Activated CD4-positive, alpha-beta memory T cell treated with anti-CD3 and anti-CD28 coated beads for 36 hours (primary cell): Measurements from ENCODE around the gene LRCOL1. TPM values are rescaled to one million over a fixed set of nuclear protein-coding genes. Genes with fewer than 3 reads are reported as not detected.

ENCODE experiments used
- CTCF ChIA-PET: fragments of 350-600 bp; sonication (Branson Sonifier 250); formaldehyde crosslinking; loops from one replicate; lab custom pipeline; 2021; ENCODE audit warnings: antibody characterized with exemption, inconsistent platforms; lab: Charles Lee
- POLR2A ChIA-PET: fragments of 350-600 bp; sonication (Branson Sonifier 250); formaldehyde crosslinking; loops from one replicate; lab custom pipeline; 2021; ENCODE audit warnings: antibody characterized with exemption; lab: Charles Lee
- DNase-seq: peaks from one replicate; pipeline ENCODE4 v3.0.0-alpha.2; 2020
- H3K27ac Mint-ChIP-seq: one replicate; pipeline ENCODE4 v1.8.0; 2021; ENCODE audit warnings: mixed read lengths
- H3K27me3 Mint-ChIP-seq: one replicate; pipeline ENCODE4 v1.8.0; 2021; ENCODE audit warnings: mixed read lengths
- H3K36me3 Mint-ChIP-seq: one replicate; pipeline ENCODE4 v1.8.0; 2021; ENCODE audit warnings: mixed read lengths
- H3K4me1 Mint-ChIP-seq: one replicate; pipeline ENCODE4 v1.8.0; 2021; ENCODE audit warnings: low read depth, mixed read lengths
- H3K4me3 Mint-ChIP-seq: one replicate; pipeline ENCODE4 v1.8.0; 2021; ENCODE audit warnings: mild to moderate bottlenecking, mixed read lengths
- H3K9me3 Mint-ChIP-seq: one replicate; pipeline ENCODE4 v1.8.0; 2021; ENCODE audit warnings: mixed read lengths
- intact Hi-C: fragments of 100-400 bp; cut with micrococcal nuclease; formaldehyde crosslinking; loops from one replicate; pipeline ENCODE4 v1.15.1; 2023
- total RNA-seq, 2 experiments: library from RNA; stranded (reverse); gene quantifications; one replicate each; pipeline ENCODE4 v1.2.3, GENCODE V29; 2021

The LRCOL1 gene
- not detected for total RNA-seq

DNA sequence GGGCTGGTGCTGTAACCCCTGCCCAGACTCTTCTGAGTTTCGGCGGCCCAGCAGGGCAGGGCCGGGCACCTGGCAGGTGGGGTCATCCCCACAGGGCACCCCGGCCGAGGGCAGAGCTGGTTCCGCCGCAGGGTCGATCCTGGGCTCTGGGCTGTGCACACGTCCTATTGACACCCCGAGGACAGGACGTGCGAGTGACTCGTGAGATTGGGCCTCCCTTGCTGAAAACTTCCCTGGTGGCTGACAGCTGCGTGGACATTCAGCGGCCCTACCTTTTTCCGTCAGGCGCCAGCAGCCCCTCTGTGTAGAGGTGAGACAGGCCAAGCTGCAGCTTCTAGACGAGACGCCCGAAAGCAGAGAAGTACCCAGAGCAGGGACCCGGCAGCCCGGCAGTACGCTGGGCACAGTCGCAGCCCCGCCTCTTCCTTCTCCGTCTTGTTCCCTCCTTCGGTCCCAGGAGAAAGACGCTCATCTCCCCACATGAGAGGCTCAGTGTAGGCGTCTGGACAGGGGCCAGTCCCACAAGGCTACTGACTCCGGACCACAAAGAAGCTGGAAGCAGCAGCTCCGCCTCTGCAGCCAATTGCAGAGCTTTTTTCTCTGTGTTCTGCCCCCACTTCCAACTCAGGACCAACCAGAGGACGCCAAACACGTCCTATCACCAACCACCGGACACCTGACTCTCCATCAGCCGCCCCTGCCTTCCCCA lies at the start of gene LRCOL1:
TSS of gene LRCOL1 (minus strand) at position 532 of the 709 bp plus-strand sequence. CDS start 4,331 bp downstream, outside the sequence.
- DNase-seq = no peak
- no peak within 1 kb of the TSS for H3K4me3 Mint-ChIP-seq
- intact Hi-C loops = loop anchor here (10.0 kb wide), 1 partner anchor 455 kb away; no protein-coding TSS in a partner anchor
- peaks cover 4% of the 10 kb centered on the region for H3K9me3 Mint-ChIP-seq
- no peak within 1 kb of the TSS for H3K27ac Mint-ChIP-seq
- H3K36me3 Mint-ChIP-seq = no peaks in the 10 kb centered on the region
- ChIA-PET CTCF (interaction anchor here (1.1 to 1.5 kb wide), 5 partner anchors 9 to 196 kb away, joined by 3 to 5 read pairs (median 4); no protein-coding TSS in a partner anchor), POLR2A (no interaction called here)
- peaks cover 9% of the 10 kb centered on the region for H3K4me1 Mint-ChIP-seq
- peaks cover 41% of the 10 kb centered on the region for H3K27me3 Mint-ChIP-seq

DNA sequence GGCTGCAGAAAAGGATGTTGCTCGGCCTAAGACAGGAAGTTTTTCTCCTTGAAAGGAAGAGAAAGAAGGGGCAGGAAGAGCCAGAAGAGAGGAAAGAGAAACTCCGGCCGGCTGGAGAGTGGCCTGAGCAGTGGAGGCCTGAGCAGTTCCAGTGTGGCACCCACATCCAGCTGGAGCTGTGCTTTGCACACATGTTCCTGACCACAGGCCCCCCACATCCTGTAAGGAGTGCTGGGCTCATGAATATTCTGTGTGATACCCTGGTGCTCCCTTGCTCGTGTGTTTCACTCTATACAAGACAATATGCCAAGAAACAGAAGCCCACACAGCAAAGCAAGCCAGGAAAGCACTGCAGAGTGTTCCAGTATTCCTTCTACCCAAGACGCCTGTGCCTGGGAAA lies 49.7 kb upstream of the LRCOL1 start:
- no peak for DNase-seq
- H3K36me3 Mint-ChIP-seq = peaks cover 69% of the 10 kb centered on the region
- POLR2A ChIA-PET = no interaction called here

DNA sequence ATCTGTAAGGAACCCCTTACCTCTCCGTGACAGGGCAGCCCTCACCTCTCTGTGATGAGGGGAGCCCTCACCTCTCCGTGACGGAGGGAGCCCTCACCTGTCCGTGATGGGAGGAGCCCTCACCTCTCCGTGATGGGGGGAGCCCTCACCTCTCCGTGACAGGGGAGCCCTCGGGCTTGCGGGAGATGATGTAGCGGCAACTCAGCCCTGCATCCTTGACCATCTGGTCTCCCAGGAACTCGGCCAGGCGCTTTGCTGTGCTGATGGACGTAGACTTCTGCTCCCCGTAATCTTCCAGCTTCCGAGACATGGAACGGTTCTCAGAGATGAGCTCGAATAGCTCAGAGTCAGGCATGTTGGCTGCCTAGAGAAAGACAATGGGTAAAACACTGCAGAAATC lies 48.8 kb upstream of the LRCOL1 start:
- intact Hi-C loops = no loop called here
- H3K9me3 Mint-ChIP-seq = no peaks in the 10 kb centered on the region
- no peak overlapping the region for H3K4me3 Mint-ChIP-seq
- CTCF ChIA-PET = interaction anchor here (1.3 kb wide), 1 partner anchor 20 kb away, joined by 4 read pairs; no protein-coding TSS in a partner anchor
- POLR2A ChIA-PET = no interaction called here
- H3K36me3 Mint-ChIP-seq = peaks cover 65% of the 10 kb centered on the region
- H3K27me3 Mint-ChIP-seq = no peaks in the 10 kb centered on the region
- H3K27ac Mint-ChIP-seq = no peak overlapping the region
- no peak for DNase-seq
- no peaks in the 10 kb centered on the region for H3K4me1 Mint-ChIP-seq

More for the DNA sequence above, 49.7 kb upstream of the LRCOL1 start:
- Mint-ChIP-seq H3K9me3 (no peaks in the 10 kb centered on the region), H3K4me1 (no peaks in the 10 kb centered on the region), H3K4me3 (no peak overlapping the region), H3K27me3 (no peaks in the 10 kb centered on the region), H3K27ac (no peak overlapping the region)
- CTCF ChIA-PET = interaction anchor here (0.6 to 1.3 kb wide), 2 partner anchors 21 to 378 kb away, joined by 4 read pairs; no protein-coding TSS in a partner anchor
- intact Hi-C loops = no loop called here

DNA sequence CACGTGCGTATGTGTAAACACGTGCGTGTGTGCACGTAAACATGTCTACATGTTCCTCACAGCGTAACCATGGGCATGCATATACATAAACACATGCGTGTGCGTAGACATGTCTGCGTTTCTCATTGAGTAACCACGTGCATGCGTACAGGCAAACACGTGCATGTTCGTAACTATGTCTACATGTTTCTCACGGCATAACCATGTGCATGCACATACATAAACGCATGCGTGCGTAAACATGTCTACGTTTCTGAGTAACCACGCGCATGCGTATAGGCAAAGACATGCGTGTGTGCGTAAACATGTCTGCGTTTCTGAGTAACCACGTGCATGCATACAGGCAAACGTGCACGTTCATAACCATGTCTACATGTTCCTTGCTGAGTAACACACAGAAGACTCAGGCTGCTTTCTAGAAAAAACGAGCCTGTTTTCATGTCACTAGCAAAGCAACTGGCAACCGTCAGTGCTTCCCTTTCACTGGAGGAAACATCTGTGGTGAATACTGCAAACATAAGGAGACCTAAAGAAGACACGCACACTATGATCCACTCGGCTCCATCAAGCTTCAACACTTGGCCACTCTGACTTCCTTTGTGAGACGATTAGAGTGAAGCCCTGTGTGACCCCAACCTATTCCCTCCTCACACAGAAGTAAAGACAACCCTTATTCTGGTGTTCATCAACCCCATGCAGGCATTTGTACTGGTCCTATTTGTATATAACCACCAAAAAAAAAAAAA lies 47.9 kb upstream of the LRCOL1 start:
- CTCF ChIA-PET = interaction anchor here (1.1 kb wide), 1 partner anchor 44 kb away, joined by 3 read pairs; no protein-coding TSS in a partner anchor
- Mint-ChIP-seq H3K4me1 (no peaks in the 10 kb centered on the region), H3K36me3 (peaks cover 68% of the 10 kb centered on the region), H3K27ac (no peak overlapping the region), H3K27me3 (no peaks in the 10 kb centered on the region), H3K9me3 (no peaks in the 10 kb centered on the region), H3K4me3 (no peak overlapping the region)
- DNase-seq = no peak
- POLR2A ChIA-PET = no interaction called here
- intact Hi-C loops = no loop called here

DNA sequence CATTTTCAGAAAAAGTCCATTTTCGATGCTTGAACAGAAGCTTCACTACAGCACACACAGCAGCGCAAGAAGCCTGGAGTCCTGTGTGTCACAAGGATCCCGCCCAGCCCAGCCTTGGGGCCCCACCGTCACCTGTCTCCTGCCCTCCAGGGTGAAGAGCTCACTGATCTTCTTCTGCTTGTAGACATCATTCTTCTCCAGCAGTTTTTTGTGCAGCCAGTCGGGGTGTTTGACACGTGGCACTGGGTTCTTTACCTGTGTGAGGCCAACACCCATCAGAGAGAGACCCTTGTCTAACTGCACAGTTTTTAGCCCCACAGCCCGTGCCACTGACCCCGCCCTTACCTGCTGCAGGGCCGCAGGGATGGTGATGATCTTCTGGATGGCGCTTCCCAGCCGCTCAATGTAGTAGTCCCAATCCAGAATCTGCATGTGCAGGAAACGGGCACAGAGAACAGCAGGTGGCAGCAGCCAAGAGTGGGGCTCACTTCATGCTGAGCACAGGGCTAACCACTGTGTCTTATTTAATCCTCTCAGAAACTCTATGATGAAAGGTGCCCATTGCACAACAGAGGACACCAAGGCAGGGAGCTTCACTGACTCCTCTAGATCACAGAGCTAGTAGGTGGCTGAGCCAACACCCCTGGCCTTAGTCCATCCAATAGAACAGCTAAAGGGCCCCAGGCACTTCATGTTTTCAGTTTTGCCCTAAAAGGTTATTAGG lies 46.8 kb upstream of the LRCOL1 start:
- Mint-ChIP-seq H3K36me3 (peaks cover 62% of the 10 kb centered on the region), H3K4me1 (no peaks in the 10 kb centered on the region), H3K27ac (no peak overlapping the region), H3K27me3 (no peaks in the 10 kb centered on the region), H3K4me3 (no peak overlapping the region), H3K9me3 (no peaks in the 10 kb centered on the region)
- ChIA-PET CTCF (interaction anchor here (0.9 to 1.2 kb wide), 3 partner anchors 18 to 96 kb away, joined by 3 read pairs; no protein-coding TSS in a partner anchor), POLR2A (no interaction called here)
- intact Hi-C loops = no loop called here
- no peak for DNase-seq

DNA sequence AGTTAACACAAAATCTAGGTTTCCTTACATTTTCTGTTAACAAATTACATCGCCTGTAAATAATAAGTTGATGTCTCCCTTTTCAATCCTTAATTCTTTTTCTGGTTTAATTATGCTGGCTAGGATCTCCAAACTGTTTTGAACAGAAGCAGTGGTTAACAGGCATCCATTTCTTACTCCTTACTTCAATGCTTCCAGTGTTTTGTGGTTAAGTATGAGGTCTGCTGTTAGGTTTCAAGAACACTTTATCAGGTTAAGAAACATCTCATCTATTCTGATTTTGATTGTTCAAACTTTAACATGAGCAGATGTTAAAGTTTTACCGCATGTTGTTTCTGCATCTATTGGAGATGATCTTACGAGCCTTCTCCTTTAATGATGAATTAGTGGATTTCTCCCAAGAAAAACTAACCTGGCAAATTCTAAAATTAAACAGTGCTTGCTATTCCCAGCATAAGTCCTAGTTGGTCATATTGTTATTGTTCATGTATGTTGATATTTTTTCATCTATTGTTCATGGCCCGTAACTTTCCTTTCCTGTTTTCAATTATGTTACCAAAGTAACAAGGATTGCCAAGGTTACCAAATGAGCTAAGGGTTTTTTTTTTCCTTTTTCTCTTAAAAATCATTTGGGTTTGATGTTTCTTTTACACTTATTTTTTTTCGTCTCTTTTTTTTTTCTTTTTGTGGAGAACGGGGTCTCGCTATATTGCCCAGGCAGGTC lies 43.3 kb upstream of the LRCOL1 start:
- Mint-ChIP-seq H3K27me3 (no peaks in the 10 kb centered on the region), H3K9me3 (no peaks in the 10 kb centered on the region), H3K4me3 (no peak overlapping the region), H3K4me1 (no peaks in the 10 kb centered on the region), H3K36me3 (peaks cover 44% of the 10 kb centered on the region), H3K27ac (no peak overlapping the region)
- ChIA-PET CTCF (interaction anchor here (0.6 kb wide), 1 partner anchor 15 kb away, joined by 3 read pairs; no protein-coding TSS in a partner anchor), POLR2A (no interaction called here)
- DNase-seq = no peak
- intact Hi-C loops = no loop called here

DNA sequence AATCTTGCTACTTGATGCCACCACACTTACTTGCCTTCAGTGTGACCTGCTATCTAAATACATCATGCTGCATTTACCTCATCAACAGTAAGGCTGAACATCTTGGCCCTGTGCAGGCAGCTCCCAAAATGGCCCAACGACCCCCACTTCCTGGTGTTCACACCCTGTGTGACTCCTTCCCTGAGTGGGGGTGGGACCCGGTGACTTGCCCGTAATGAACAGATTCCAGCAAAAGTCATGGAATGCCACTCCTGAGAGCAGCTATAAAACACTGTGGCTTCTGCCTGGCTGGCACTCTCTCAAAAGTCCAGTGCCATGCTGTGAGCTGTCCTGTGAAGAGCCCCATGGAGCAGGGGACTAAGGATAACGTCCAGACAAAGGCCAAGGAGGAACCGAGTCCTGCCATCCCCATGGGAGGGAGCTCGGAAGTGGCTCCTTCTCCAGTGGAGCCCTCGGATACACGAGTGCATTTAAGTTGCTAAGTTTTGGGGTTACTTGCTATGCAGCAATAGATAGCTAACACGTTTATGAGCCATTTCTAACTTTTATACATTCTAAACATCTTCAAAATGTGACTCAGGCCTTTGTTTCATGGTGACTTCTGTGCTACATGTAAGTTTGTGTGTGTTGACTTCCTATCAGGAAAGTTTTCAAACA lies 41.2 kb upstream of the LRCOL1 start:
- Mint-ChIP-seq H3K9me3 (no peaks in the 10 kb centered on the region), H3K4me3 (no peak overlapping the region), H3K27ac (no peak overlapping the region), H3K27me3 (no peaks in the 10 kb centered on the region), H3K4me1 (no peaks in the 10 kb centered on the region), H3K36me3 (peaks cover 38% of the 10 kb centered on the region)
- POLR2A ChIA-PET = no interaction called here
- CTCF ChIA-PET = interaction anchor here (1.9 to 2.0 kb wide), 2 partner anchors 13 to 37 kb away, joined by 6 to 8 read pairs; no protein-coding TSS in a partner anchor
- no peak for DNase-seq
- intact Hi-C loops = no loop called here

DNA sequence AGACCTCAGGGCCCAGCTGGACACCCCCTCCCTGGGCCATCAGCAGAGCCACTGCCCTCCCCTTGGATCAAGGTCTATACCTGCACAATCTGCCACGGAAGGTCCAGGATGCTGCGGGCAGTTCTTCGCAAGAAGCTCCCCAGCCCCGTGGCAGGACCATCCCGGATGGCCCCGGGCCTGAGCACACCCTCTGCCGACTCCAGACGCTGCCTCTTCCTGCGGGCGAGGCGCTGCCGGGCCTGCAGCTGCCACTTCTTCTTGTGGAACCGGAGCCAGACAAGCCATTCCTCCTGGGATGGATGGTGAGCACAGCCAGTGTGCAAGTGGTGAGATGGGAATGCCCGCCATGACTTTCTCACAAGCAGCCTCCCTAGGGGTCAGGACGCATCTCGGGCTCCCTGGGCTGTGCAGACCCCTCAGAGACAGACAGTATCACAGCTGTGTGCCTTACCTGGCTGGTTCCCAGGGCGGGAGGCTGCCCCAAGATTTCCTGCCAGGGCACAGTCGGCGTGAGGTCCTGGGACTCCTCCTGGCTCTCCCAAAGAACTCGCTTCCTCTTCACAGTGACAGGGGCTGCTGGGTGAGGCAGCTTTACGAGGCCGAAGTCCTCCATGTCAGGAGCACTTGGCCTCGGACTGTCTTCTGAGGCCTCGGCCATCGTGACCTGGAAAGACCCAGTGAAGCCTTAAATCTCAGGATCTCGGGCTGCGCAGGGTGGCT lies 39.0 kb upstream of the LRCOL1 start:
- Mint-ChIP-seq H3K36me3 (peaks cover 42% of the 10 kb centered on the region), H3K27ac (no peak overlapping the region), H3K27me3 (no peaks in the 10 kb centered on the region), H3K9me3 (no peaks in the 10 kb centered on the region), H3K4me1 (no peaks in the 10 kb centered on the region), H3K4me3 (no peak overlapping the region)
- ChIA-PET POLR2A (no interaction called here), CTCF (interaction anchor here (1.4 to 1.8 kb wide), 2 partner anchors 11 to 125 kb away, joined by 4 read pairs; no protein-coding TSS in a partner anchor)
- no peak for DNase-seq
- intact Hi-C loops = no loop called here

DNA sequence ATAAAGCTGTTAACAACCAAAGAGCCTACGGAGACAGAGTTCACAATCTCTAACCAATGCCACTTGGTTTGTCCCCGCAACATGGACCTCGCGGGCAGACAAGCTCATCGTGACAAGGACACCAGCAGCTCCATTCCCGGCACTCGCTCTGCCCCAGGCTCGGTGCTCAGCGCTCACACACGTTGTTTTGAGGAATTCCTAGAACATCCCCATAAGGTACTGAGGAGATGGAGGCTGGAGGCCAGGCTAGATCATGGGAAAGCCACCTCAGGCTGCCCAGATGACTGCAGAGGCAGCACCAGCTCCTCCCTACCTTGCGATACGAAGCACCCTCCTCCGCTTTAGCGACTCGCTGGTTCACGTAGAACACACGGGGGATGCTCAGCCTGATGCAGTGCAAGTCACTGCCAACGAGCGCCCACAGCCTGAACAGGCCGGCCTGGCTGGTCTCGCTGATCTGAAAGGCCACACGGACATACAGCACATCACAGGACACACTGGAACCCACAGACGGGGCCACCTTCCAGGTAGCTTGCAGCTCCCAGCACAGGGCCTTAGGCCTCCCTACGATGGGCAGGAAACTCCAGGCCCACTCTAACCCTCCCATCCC lies 38.3 kb upstream of the LRCOL1 start:
- POLR2A ChIA-PET = no interaction called here
- no peak overlapping the region for H3K27ac Mint-ChIP-seq

DNA sequence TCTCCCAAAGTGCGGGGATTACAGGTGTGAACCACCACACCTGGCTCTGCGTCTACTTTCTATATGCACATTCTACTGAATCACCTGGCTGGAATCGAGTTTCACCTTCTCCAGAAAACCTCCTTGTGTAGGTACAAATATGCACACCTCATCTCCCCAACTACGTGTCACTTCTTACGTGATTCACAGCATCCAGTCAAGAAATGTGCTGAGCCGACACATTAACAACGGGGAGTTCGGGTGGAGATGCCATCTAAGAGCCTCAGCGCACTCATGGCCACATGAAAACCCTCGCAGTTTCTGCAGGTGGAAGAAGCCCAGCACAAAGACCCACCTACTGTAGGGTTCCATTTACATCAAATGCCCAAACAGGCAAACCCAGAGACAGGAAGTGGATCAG lies 37.5 kb upstream of the LRCOL1 start:
- no peak for DNase-seq
- Mint-ChIP-seq H3K36me3 (peaks cover 38% of the 10 kb centered on the region), H3K9me3 (no peaks in the 10 kb centered on the region), H3K27ac (no peak overlapping the region), H3K4me3 (no peak overlapping the region), H3K27me3 (no peaks in the 10 kb centered on the region), H3K4me1 (no peaks in the 10 kb centered on the region)
- intact Hi-C loops = no loop called here
- POLR2A ChIA-PET = no interaction called here
- CTCF ChIA-PET = interaction anchor here (0.6 to 1.8 kb wide), 2 partner anchors 124 to 133 kb away, joined by 3 to 4 read pairs; no protein-coding TSS in a partner anchor

More for the DNA sequence above, 38.3 kb upstream of the LRCOL1 start:
- intact Hi-C loops = no loop called here
- Mint-ChIP-seq H3K4me3 (no peak overlapping the region), H3K27me3 (no peaks in the 10 kb centered on the region), H3K9me3 (no peaks in the 10 kb centered on the region), H3K4me1 (no peaks in the 10 kb centered on the region), H3K36me3 (peaks cover 39% of the 10 kb centered on the region)
- CTCF ChIA-PET = interaction anchor here (0.7 to 1.8 kb wide), 3 partner anchors 27 to 217 kb away, joined by 3 to 4 read pairs (median 3); no protein-coding TSS in a partner anchor
- DNase-seq = no peak
